ENCODE results near the gene CDH22.

CDH22 gene

GRCh38 chr20:46195264-46196036 lies 112.8 kb downstream of the CDH22 start:
- DNase-seq (ENCODE audit: low read depth in 3 of 3): no peak

- DNase-seq (ENCODE audit: low read depth in 3 of 3): no peak
Measured at GRCh38 chr20:46194409-46194808, 113.9 kb downstream of the CDH22 start.

DNA sequence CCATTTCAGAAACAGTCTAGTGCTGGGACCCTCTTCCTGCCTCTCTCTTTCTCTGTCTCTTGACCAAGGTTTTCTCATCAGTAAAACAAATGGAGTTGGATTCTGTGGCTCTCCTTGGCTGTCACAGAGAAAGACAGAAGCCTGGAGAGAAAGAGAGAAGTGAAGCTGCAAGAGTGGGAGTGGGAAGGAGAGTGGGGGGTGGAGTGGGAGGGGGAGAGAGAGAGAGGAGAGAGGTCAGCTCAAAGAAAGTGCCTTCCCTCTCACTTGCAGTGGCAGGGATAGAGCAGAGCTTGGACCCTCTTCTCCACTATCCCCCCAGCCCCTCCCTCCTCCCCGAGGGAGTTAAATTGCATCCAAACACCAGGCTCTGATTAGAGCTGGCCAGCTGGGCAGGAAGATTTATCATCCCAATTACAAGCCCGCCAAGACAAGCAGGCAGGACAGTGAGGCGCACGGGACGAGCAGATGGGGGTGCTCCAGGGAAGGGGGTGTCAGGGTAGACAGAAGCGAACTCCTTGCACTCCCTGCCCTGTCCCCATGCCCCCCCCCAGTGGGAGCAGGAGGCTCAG lies 115.8 kb downstream of the CDH22 start:
- no peak for DNase-seq (ENCODE audit: low read depth in 3 of 3)

DNA sequence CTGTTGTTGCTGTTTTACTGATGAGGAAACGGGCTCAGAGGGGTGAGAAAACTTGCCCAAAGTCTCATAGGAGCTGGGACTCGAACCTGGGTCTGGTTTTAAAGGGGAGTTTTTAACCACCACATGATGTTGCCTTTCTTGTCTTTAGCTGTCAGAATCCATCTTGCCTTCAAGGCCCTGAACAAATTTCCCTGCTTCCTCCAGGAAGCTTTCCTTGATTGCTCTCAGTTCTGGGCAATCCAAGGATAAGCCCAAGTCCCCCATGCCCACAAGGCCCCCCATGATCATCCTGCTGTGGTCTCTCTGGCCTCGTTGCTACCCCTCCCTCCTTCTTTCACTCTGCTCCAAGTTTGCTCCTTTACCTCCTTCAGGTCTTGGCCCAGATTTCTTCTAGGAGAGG lies 116.7 kb downstream of the CDH22 start:
- DNase-seq (ENCODE audit: low read depth in 3 of 3): no peak

- no peak for DNase-seq (ENCODE audit: low read depth in 3 of 3)
Measured at GRCh38 chr20:46191168-46191540, 117.1 kb downstream of the CDH22 start.

- DNase-seq (ENCODE audit: low read depth in 3 of 3): no peak
Measured at GRCh38 chr20:46190478-46191167, 117.7 kb downstream of the CDH22 start.

- DNase-seq (ENCODE audit: low read depth in 3 of 3): no peak
Measured at GRCh38 chr20:46188866-46189541, 119.3 kb downstream of the CDH22 start.

- DNase-seq (ENCODE audit: low read depth in 3 of 3): no peak
Measured at GRCh38 chr20:46186210-46186609, 122.1 kb downstream of the CDH22 start.

DNA sequence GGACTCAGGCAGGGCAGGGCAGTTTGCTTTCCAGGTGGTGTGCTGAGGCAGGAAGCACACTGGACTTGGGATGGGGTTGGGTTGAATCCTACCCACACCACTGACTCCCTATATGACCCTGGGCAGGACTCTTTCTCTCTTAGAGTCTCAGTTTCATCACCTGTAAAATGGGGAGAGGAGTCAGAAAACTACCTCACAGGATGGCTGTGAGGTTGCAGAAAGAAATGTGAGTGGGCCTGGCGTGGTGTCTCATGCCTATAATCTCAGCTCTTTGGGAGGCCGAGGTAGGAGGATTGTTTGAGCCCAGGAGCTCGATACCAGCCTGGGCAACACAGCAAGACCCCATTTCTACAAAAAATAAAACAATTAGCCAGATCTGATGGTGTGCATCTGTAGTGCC lies 122.9 kb downstream of the CDH22 start:
- DNase-seq (ENCODE audit: low read depth in 3 of 3): no peak

- no peak for DNase-seq (ENCODE audit: low read depth in 3 of 3)
Measured at GRCh38 chr20:46183768-46184167, 124.5 kb downstream of the CDH22 start.

GRCh38 chr20:46182276-46183200 lies 125.8 kb downstream of the CDH22 start:
- no peak for DNase-seq (ENCODE audit: low read depth in 3 of 3)

- no peak for DNase-seq (ENCODE audit: low read depth in 3 of 3)
Measured at GRCh38 chr20:46179862-46180261, 128.4 kb downstream of the CDH22 start.

DNA sequence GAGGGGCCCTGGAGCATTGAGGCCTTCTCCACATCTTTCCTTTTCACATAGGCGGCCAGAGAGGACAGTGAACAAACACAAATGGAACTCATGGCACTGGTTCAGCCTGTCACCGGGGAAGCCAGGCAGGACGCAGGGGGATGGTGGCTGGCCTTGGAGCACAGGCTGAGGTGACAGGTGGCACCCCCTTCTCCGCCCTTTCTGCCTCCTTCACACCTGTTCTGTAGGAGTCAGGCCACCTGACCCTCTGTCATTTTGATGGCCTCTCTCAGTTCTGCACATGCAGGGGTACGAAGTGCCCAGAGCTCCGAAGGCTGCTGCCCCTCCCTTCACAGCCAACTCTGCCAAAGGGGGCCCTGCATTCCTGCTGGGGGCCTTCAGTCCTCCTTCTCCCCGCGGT lies 129.4 kb downstream of the CDH22 start:
- no peak for DNase-seq (ENCODE audit: low read depth in 3 of 3)

GRCh38 chr20:46177768-46178167 lies 130.5 kb downstream of the CDH22 start:
- no peak for DNase-seq (ENCODE audit: low read depth in 3 of 3)

DNA sequence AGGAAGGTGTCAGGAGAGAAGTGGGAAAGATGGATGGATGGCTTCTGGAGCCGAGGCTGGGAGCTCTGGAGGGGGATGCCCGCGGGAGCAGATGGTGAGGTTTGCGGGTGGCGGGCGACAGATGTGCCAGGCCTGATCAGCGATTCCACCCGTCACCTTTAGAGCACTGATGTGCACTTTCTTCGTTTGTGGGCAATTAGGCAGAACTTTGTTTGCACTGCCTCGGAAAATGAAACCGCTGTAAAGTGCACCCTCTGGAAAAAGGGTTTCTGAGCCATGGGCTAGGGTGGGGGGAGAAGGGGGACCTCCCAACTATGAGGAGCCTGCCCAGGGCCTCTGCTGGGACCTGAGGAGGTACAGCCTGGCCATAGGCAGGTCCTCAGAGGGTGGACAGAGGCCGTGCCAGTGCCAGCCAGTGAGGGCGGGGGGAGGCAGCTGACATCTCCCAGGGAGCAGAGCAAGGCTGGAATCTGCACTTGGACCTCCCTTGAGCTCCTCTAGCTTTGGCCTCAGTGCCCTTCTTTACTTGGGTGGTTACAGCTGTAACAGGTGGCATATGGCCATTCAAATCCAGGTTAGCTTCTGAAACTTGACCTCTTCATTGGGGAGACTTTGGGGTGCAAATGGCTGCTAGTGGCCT lies 131.4 kb downstream of the CDH22 start:
- DNase-seq (ENCODE audit: low read depth in 3 of 3): no peak

DNA sequence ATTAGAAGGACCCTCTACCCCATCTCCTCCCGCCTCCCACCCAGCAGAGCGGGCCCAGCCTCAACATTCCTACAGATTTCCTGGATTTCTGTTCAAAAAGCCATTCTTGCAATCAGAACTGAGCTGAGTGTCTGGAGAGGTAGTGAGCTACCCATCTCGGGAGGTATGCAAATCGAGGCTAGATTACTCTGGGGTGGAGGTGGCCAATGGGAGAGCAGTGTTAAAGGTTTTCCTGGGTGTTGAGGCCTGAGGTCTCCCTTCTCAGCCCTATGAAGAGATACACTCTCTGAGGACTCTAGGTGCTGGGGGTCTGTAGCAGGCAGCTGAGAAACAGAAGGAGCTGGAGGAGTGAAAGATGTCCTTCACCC lies 133.2 kb downstream of the CDH22 start:
- no peak for DNase-seq (ENCODE audit: low read depth in 3 of 3)

- DNase-seq (ENCODE audit: low read depth in 3 of 3): peak; percentile 39 to 54 (median 50)
Measured at GRCh38 chr20:46174469-46175126, 133.7 kb downstream of the CDH22 start.

DNA sequence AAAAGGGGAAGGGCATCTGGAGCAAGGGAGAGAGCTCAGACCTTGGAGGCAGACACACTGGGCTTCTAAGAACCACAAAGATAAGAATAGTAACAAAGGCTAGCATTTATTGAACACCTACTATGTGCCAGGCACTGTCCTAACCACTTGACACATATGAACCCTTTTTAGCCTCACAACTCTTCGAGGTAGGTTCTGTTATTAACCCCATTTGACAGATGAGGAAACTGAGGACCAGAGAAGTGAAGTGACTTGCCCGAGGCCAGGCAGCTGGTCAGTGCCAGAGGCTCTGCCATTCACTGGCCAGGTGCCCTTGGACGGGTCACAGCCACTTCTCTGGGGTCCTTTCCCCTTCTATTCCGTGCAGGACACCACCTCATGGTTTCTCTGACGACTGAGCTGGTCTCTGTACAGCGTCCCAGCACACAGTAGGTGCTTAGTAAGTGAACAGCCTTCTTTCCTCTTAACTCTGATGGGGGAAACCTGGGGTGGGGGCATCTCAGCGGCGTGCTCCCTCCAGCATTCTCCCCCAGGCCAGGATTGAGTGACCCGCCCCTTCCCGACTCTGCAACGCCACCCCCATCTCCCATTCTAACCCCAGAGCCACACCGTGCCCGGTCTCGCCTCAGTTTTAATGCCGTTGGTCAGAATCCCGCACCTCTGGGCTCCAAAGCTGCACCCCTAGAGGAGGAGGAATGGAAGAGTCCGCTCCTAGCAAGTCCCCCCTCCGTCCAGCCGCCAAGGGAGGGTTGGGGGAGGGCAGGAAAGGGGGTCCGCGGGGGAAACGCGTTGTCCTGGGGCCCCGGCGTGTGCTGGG lies 134.4 kb downstream of the CDH22 start:
- no peak for DNase-seq (ENCODE audit: low read depth in 3 of 3)

- no peak for DNase-seq (ENCODE audit: low read depth in 3 of 3)
Measured at GRCh38 chr20:46172961-46173536, 135.2 kb downstream of the CDH22 start.

Measured in stimulated activated CD4-positive, alpha-beta T cell treated with anti-CD3 and anti-CD28 coated beads, TNF-alpha, amount 100 ng/mL, for 4 hours (primary cell).